GM12872 (cell line): Measurements from ENCODE around the gene CST11.

ENCODE experiments used
- TF ChIP-seq, protein P1 (sequence below): IDR thresholded peaks from 3 replicates; pipeline ENCODE4 v1.5.1; 2011; ENCODE audit warnings: low read depth, mild to moderate bottlenecking, low read length, moderate library complexity; ENCODE audit not compliant: insufficient read depth

Gene CST11

DNA sequence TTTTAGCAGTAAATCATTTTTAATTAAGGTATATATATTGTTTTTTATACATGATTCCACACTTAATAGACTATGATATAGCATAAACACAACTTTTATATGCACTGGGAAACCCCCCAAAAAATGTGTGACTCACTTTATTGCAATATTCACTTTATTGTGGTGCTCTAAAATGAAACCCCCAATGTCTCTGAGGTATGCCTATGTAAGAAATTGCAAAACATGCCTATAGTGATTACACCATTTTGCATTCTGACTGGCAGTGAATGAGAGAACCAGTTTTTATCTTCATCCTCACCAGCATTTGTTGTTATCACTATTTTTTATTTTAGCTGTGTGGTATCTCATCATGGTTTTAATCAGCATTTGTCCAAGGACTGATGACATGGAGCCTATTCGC, 8.5 kb upstream of the CST11 start:
- TF ChIP-seq, protein P1, sequence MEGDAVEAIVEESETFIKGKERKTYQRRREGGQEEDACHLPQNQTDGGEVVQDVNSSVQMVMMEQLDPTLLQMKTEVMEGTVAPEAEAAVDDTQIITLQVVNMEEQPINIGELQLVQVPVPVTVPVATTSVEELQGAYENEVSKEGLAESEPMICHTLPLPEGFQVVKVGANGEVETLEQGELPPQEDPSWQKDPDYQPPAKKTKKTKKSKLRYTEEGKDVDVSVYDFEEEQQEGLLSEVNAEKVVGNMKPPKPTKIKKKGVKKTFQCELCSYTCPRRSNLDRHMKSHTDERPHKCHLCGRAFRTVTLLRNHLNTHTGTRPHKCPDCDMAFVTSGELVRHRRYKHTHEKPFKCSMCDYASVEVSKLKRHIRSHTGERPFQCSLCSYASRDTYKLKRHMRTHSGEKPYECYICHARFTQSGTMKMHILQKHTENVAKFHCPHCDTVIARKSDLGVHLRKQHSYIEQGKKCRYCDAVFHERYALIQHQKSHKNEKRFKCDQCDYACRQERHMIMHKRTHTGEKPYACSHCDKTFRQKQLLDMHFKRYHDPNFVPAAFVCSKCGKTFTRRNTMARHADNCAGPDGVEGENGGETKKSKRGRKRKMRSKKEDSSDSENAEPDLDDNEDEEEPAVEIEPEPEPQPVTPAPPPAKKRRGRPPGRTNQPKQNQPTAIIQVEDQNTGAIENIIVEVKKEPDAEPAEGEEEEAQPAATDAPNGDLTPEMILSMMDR = no peak

DNA sequence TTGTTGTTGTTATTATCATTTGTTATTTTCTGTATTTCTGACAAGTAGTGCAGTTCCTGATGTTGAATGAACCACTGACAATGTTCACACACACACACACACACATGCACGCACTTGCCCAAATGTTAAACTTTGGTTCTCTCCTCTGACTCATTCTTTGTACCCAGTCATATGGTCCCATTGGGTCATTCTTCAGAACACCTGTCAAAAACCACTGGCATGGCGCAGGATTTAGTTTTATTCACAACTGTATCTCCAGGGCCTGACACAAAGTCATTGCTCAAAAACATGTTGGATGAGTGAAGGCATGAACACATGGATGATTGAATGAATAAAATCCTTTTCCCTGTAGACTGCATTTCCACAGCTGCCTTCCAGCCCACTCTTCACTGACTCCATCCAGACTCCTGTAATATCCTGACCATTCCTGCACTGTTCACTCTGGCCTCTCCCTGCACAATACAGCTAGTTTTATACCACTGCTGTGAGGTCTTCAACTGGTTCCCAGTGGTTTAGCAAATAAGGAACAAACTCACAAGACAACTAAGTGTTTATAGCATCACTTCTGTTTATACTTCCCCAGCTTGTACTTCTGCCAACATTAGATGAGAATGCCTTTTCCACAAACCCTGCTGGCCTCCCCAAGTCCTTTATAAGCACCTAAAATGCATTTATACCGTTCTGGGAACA, 6.9 kb upstream of the CST11 start:
- TF ChIP-seq, protein P1 = no peak

DNA sequence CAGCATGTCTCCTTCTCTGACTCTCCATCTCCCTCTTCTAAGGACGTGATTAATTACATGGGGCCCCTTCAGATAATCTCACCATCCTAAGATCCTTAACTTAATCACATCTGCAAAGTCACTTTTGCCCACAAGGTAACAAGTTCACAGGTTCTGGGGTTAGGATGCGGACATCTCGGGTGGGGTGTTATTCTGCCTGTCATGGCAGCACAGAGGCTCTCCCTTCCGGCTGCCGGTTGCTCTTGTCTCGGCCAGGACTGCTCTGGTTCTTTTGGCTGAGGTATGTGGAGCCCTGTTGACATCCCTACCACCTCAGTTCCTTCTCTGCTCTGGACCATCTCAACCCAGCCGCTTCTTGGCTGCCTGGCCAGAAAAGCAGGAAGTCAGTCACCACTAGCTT, 4.2 kb upstream of the CST11 start:
- TF ChIP-seq, protein P1 = no peak

DNA sequence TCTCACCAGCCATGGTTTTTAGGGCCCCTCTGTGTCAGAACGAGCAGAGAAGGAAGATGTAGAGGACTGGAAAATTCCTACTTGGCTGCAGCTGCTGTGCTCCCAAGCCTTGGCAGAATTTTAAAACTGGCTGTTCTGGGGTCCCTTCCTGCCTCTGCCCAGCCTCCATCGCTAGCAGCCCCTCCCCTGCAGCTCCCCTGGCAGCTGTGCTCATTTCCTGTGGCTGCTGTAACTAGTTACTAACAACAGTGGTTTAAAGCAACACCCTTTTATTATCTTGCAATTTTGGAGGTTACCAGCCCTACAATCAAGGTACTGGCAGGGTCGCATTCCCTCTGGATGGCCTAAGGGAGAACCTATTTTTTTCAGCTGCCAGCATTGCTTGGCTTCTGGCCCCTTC, 3.7 kb upstream of the CST11 start:
- TF ChIP-seq, protein P1 = no peak

DNA sequence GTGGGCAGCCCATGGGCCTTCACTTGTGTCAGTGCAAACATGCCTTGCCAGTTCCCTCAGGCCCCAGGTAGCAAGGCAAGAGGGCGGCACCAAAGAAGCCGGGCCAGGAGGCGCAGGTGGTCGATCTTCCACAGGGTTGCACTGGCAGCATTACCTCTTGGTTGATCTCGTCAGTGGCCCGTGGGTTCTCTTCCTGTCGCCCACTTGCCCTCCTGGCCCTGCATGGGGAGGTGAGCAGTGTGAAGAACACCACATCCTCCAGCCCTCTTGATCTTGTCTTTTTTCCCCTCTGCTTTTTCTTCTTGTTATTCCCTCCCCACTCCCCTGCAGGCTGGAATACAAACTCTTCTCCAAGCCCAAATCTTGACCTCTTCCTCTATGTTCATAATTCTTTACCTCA, 3.0 kb upstream of the CST11 start:
- TF ChIP-seq, protein P1 = no peak

DNA sequence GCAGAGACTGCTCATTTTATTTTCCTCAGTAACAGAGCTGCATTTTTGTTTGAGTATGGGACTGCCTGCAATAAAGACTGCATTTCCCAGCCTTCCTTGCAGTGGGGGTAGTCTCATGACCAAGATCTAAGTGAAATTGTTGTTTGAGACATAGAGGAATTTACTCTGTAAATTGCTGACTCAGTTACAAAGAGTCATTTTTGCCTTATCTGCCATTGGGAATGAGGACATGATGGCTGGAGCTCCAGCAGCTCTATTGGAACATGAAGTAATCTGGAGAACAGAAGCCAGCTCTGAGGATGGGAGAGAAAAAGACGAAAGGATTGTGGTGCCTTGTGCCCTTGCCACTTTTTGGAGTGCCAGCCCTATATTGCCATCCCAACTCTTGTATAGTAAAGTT, 2.1 kb upstream of the CST11 start:
- TF ChIP-seq, protein P1 = no peak

DNA sequence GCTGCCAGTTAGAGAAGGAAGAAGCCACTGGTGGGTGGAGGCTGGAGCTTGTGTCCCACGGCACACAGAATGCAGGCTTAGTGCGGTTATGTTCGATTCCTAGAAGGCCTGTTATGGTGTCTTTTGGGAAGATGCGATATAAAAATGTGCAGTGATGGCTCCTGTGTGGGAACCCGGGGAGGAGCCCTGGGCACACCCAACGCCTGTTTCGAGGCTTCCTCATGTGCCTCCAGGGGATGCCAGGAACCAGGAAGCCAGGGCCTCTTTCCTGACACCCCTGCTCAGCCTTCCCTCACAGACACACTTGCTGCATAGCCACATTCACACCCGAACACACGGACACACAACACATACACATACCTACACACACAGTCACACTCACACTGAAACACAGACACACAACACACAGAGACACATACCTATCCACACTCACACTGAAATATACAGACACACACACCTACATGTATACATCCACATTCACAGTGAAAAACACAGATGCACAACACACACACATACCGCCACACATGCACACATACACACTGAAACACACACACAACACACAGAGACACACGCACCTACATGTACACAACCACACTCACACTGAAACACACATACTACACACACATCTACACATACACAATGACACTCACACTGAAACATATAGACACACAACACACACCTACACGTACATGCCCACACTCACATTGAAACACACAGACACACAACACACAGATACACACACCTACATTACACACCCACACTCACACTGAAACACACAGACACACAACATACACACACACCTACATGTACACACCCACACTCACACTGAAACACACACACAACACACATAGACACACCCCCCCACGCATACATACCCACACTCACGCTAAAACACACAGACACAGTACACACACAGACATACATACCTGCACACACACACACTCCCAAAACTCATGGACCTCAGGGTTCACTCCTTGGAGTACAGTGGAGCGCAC, 1.2 kb upstream of the CST11 start:
- TF ChIP-seq, protein P1 = no peak
